ENCODE measurements around the gene ITPRIPL1.

- no peak for TF ChIP-seq CTCF (IDR thresholded peaks at IDR 0.05)
- TF ChIP-seq GABPA (IDR thresholded peaks at IDR 0.05; ENCODE audit: low read depth): 0 out of 2 replicates have a peak, but pooled peaks have one; percentile 15
- TF ChIP-seq FOXM1 (IDR thresholded peaks at IDR 0.05; ENCODE audit: low read depth): no peak
- TF ChIP-seq EP300 (IDR thresholded peaks at IDR 0.05; ENCODE audit: borderline replicate concordance in 1 of 2, low read depth in 1 of 2, low read length in 1 of 2): no peak
- TF ChIP-seq TCF12 (IDR thresholded peaks at IDR 0.05): no peak
- TF ChIP-seq EZH2phosphoT487 (IDR thresholded peaks at IDR 0.05; ENCODE audit: borderline replicate concordance, low read depth): no peak
These were observed 28.5 kb downstream of the ITPRIPL1 start for GRCh38 chr2:96353606-96354101.
